ENCODE measurements around the gene PHLDA1.

Gene PHLDA1

DNA sequence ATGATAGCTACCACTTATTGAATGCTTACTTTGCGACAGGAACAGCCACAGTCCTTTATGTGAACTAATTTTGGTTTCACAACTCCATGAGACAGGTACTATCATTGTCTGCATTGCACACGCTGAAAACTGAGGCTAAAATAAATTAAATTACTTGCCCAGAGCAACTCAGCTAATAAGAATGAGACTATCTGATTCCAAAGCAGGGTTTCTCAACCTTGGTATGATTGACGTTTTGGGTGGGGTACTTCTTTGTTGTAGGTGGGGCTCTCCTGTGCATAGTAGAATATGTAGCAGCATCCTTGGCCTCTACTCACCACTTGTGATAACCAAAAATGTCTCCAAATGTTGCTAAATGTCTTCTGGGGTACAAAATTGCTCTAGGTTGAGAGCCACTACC, 9.1 kb downstream of the PHLDA1 start:
- H3K4me1 ChIP-seq (ENCODE audit: control insufficient read depth in 1 of 2, insufficient read depth in 1 of 2, low read depth in 1 of 2, low read length in 1 of 2), result peaks cover 42 to 46% of the 10 kb centered on the region in 2 experiments
- H3K27ac ChIP-seq, result no peak overlapping the region
- TF ChIP-seq, protein P1, sequence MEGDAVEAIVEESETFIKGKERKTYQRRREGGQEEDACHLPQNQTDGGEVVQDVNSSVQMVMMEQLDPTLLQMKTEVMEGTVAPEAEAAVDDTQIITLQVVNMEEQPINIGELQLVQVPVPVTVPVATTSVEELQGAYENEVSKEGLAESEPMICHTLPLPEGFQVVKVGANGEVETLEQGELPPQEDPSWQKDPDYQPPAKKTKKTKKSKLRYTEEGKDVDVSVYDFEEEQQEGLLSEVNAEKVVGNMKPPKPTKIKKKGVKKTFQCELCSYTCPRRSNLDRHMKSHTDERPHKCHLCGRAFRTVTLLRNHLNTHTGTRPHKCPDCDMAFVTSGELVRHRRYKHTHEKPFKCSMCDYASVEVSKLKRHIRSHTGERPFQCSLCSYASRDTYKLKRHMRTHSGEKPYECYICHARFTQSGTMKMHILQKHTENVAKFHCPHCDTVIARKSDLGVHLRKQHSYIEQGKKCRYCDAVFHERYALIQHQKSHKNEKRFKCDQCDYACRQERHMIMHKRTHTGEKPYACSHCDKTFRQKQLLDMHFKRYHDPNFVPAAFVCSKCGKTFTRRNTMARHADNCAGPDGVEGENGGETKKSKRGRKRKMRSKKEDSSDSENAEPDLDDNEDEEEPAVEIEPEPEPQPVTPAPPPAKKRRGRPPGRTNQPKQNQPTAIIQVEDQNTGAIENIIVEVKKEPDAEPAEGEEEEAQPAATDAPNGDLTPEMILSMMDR (IDR thresholded peaks at IDR 0.05), result no peak
- no peaks in the 10 kb centered on the region for H3K9me3 ChIP-seq
- no peaks in the 10 kb centered on the region for H3K27me3 ChIP-seq
- H3K36me3 ChIP-seq, result no peaks in the 10 kb centered on the region
- H3K4me3 ChIP-seq (ENCODE audit: low read depth in 1 of 2, low read length in 1 of 2), result no peak overlapping the region

DNA sequence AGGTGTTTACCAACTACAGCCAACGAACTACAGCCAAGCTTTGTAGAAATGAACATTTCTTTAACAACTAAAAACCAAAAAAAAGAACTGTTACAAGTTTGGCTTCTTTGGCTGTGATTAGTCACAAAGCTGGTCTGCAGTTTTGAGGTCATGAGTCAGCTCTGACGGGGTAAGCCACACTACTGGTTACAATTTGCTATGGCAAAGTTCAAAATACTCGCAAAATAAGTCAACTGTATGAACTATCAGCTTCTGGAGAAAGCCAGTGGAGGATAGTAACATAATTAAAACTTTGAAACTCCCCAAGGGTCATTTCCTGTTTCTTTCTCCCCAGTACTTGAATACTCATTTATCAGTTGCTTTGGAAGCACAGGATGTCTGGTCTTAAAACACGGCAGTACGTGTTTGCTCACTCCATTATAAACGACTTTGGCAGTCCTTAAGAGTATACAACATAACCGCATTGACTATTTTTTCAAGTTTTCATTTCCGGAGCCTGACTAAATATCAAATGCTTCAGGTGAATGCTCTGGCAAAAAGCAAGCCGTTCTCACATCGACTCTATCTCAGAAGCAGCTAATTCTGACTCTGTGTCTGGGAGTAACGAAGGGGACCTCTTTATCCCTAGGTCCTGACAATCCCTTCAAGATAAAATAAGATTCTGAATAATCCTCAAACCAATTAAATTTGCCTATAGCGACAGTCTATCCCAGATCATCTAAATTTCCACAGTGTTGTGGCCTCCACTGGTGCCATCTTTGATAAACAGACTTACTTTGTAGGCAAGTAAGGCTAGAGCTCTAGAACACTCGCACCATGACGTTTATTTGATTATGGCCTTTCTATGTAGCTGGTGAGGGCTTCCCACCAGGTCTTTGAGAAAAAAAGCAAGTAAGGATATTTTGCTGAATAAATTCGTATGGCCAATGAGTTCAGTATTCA, 10.6 kb downstream of the PHLDA1 start:
- H3K27ac ChIP-seq, result peak overlapping the region; percentile 84
- TF ChIP-seq, protein P1 (IDR thresholded peaks at IDR 0.05), result no peak
- H3K36me3 ChIP-seq, result no peaks in the 10 kb centered on the region
- H3K4me3 ChIP-seq (ENCODE audit: low read depth in 1 of 2, low read length in 1 of 2), result peak overlapping the region in 1 of 2 experiments; percentile 31
- peaks cover 34 to 37% of the 10 kb centered on the region in 2 experiments for H3K4me1 ChIP-seq (ENCODE audit: control insufficient read depth in 1 of 2, insufficient read depth in 1 of 2, low read depth in 1 of 2, low read length in 1 of 2)
- no peaks in the 10 kb centered on the region for H3K9me3 ChIP-seq
- H3K27me3 ChIP-seq, result no peaks in the 10 kb centered on the region

DNA sequence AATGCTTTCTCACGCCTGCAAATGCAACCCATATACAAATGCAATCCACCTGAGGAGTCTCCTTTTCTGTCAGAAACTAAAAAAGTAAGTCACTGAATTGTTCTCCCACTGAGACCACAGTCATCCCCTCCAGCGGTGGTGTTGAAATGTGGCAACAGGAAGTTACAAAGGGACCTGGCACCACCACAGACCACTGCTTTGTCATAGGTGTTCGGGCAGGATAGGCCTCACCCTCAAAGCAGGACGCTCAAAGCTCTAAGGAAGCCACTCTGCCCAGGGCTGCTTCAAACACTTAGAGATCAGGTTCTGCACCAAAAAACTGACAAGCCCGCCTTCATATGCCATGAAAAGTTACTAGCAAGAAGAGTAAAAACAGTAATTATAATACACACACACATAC, 11.3 kb downstream of the PHLDA1 start:
- H3K36me3 ChIP-seq, result no peaks in the 10 kb centered on the region
- TF ChIP-seq, protein P1 (IDR thresholded peaks at IDR 0.05), result no peak
- H3K27me3 ChIP-seq, result no peaks in the 10 kb centered on the region
- no peaks in the 10 kb centered on the region for H3K9me3 ChIP-seq
- peaks cover 34 to 41% of the 10 kb centered on the region in 2 experiments for H3K4me1 ChIP-seq (ENCODE audit: control insufficient read depth in 1 of 2, insufficient read depth in 1 of 2, low read depth in 1 of 2, low read length in 1 of 2)
- H3K4me3 ChIP-seq (ENCODE audit: low read depth in 1 of 2, low read length in 1 of 2), result peak overlapping the region; percentile 13 to 31
- H3K27ac ChIP-seq, result peak overlapping the region; percentile 84

- peak overlapping the region; percentile 27 for H3K27ac ChIP-seq
- no peak overlapping the region for H3K4me3 ChIP-seq (ENCODE audit: low read depth in 1 of 2, low read length in 1 of 2)
- H3K27me3 ChIP-seq, result no peaks in the 10 kb centered on the region
- no peaks in the 10 kb centered on the region for H3K36me3 ChIP-seq
- peaks cover 34 to 41% of the 10 kb centered on the region in 2 experiments for H3K4me1 ChIP-seq (ENCODE audit: control insufficient read depth in 1 of 2, insufficient read depth in 1 of 2, low read depth in 1 of 2, low read length in 1 of 2)
- TF ChIP-seq, protein P1 (IDR thresholded peaks at IDR 0.05), result no peak
- H3K9me3 ChIP-seq, result no peaks in the 10 kb centered on the region
Measured at GRCh38 chr12:76018672-76019071, 12.9 kb downstream of the PHLDA1 start.

DNA sequence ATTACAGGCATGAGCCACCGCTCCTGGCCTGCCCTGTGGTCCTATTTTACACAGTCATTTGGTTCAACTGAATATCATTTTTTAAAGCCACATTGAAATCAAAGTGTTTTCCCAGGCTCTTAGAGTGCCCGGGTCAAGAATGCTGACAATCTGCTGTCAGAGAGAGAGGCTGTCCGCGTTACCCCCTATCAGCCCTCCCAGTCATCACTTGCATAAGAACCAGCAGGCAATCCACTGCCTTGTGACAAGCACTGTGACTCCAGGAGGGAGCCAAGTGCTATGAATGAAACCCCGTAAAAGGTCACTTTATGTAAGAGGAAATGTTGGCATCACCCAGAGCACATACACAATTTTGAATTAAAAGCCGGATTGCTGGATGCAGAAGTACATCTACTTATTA, 13.5 kb downstream of the PHLDA1 start:
- peak overlapping the region; percentile 27 for H3K27ac ChIP-seq
- peaks cover 34 to 41% of the 10 kb centered on the region in 2 experiments for H3K4me1 ChIP-seq (ENCODE audit: control insufficient read depth in 1 of 2, insufficient read depth in 1 of 2, low read depth in 1 of 2, low read length in 1 of 2)
- TF ChIP-seq, protein P1 (IDR thresholded peaks at IDR 0.05), result no peak
- H3K36me3 ChIP-seq, result no peaks in the 10 kb centered on the region
- H3K4me3 ChIP-seq (ENCODE audit: low read depth in 1 of 2, low read length in 1 of 2), result no peak overlapping the region
- H3K9me3 ChIP-seq, result no peaks in the 10 kb centered on the region
- H3K27me3 ChIP-seq, result no peaks in the 10 kb centered on the region
